OCI-LY1 (cell line): Measurements from ENCODE around the gene BTN1A1.

Experiments
- CTCF ChIP-seq: fragments of 200-600 bp; sonication (generic), shearing (Covaris generic); IDR thresholded peaks from 2 replicates; pipeline ENCODE4 v1.5.1; 2017; ENCODE audit warnings: mild to moderate bottlenecking, antibody characterized with exemption, low read length, moderate library complexity, mixed read lengths
- EZH2 ChIP-seq: fragments of 200-600 bp; sonication (generic), shearing (Covaris generic); IDR thresholded peaks from 2 replicates; pipeline ENCODE4 v1.8.0; 2017; ENCODE audit warnings: borderline replicate concordance, mixed run types, mild to moderate bottlenecking, antibody characterized with exemption, low read length, moderate library complexity, mixed read lengths

- no peak for TF ChIP-seq CTCF
- TF ChIP-seq EZH2 = no peak
Measured at GRCh38 chr6:26536571-26537159, 36.6 kb downstream of the BTN1A1 start.
